GM12891 (cell line): ENCODE results near the gene BAIAP3.

Source experiments
- POLR2A ChIP-seq: IDR thresholded peaks from 2 replicates; pipeline ENCODE4 v1.6.1; 2011; ENCODE audit warnings: low read depth, low read length, control low read depth
- POLR2AphosphoS5 ChIP-seq: IDR thresholded peaks from 2 replicates; pipeline ENCODE4 v1.6.1; 2011; ENCODE audit warnings: low read depth, low read length, control low read depth
- POU2F2 ChIP-seq: IDR thresholded peaks from 2 replicates; pipeline ENCODE4 v1.6.1; 2011; ENCODE audit warnings: low read depth, mild to moderate bottlenecking, control low read depth, low read length, moderate library complexity
- SPI1 ChIP-seq: IDR thresholded peaks from 2 replicates; pipeline ENCODE4 v1.6.1; 2011; ENCODE audit warnings: low read depth, low read length, control low read depth
- TAF1 ChIP-seq: IDR thresholded peaks from 2 replicates; pipeline ENCODE4 v1.6.1; 2011; ENCODE audit warnings: low read depth, low read length, control low read depth

GRCh38 chr16:1349951-1350350 is 16.5 kb downstream of the BAIAP3 start:
- TF ChIP-seq POLR2A (no peak), POLR2AphosphoS5 (no peak), TAF1 (no peak), SPI1 (no peak), POU2F2 (no peak)
